Glomerular visceral epithelial cell (primary cell): Measurements from ENCODE around the gene DCLK1.

Source experiments
- DNase-seq: peaks from one replicate; pipeline ENCODE4 v3.0.0-alpha.2; 2016; ENCODE audit errors: extremely low spot score

Gene DCLK1

GRCh38 chr13:35865341-35866240 is 265.6 kb downstream of the DCLK1 start:
- DNase-seq, result peak; percentile 51

GRCh38 chr13:35860661-35861060 is 270.5 kb downstream of the DCLK1 start:
- DNase-seq, result no peak

GRCh38 chr13:35859981-35860380 is 271.2 kb downstream of the DCLK1 start:
- no peak for DNase-seq

GRCh38 chr13:35858665-35859064 is 272.5 kb downstream of the DCLK1 start:
- no peak for DNase-seq

- DNase-seq, result no peak
Observed at GRCh38 chr13:35857769-35858168, 273.4 kb downstream of the DCLK1 start.

GRCh38 chr13:35856721-35857364 is 274.3 kb downstream of the DCLK1 start:
- no peak for DNase-seq

GRCh38 chr13:35856084-35856483 is 275.1 kb downstream of the DCLK1 start:
- no peak for DNase-seq

GRCh38 chr13:35855531-35856019 is 275.6 kb downstream of the DCLK1 start:
- DNase-seq, result peak; percentile 34

- no peak for DNase-seq
Observed at GRCh38 chr13:35854286-35854685, 276.9 kb downstream of the DCLK1 start.

GRCh38 chr13:35851881-35852280 is 279.3 kb downstream of the DCLK1 start:
- no peak for DNase-seq

- DNase-seq, result no peak
Observed at GRCh38 chr13:35851356-35851755, 279.8 kb downstream of the DCLK1 start.

- DNase-seq, result no peak
Observed at GRCh38 chr13:35850569-35850968, 280.6 kb downstream of the DCLK1 start.

GRCh38 chr13:35849256-35849644 is 281.9 kb downstream of the DCLK1 start:
- DNase-seq, result no peak

- no peak for DNase-seq
Observed at GRCh38 chr13:35848336-35849255, 282.6 kb downstream of the DCLK1 start.

- DNase-seq, result no peak
Observed at GRCh38 chr13:35843272-35843671, 287.9 kb downstream of the DCLK1 start.

- no peak for DNase-seq
Observed at GRCh38 chr13:35841060-35841521, 290.1 kb downstream of the DCLK1 start.

GRCh38 chr13:35839806-35840205 is 291.4 kb downstream of the DCLK1 start:
- DNase-seq, result no peak

- peak; percentile 56 for DNase-seq
Observed at GRCh38 chr13:35838356-35838755, 292.8 kb downstream of the DCLK1 start.

GRCh38 chr13:35836446-35836845 is 294.7 kb downstream of the DCLK1 start:
- no peak for DNase-seq

GRCh38 chr13:35835989-35836388 is 295.2 kb downstream of the DCLK1 start:
- DNase-seq, result no peak

GRCh38 chr13:35833608-35834275 is 297.4 kb downstream of the DCLK1 start:
- DNase-seq, result no peak
